HFFc6 (cell line): ENCODE measurements around the gene RASA1. TPM values are rescaled to one million over a fixed set of nuclear protein-coding genes. Genes with fewer than 3 reads are reported as not detected.

Source experiments
- DNase-seq: peaks from one replicate; pipeline ENCODE4 v3.0.0-alpha.2; 2018
- H3K27ac Mint-ChIP-seq: 2 replicates; pipeline ENCODE4 v1.8.0; 2020; ENCODE audit warnings: mild to moderate bottlenecking, mixed read lengths
- H3K27me3 Mint-ChIP-seq: 2 replicates; pipeline ENCODE4 v1.8.0; 2021; ENCODE audit warnings: mild to moderate bottlenecking, moderate library complexity, mixed read lengths; ENCODE audit not compliant: insufficient read depth
- H3K36me3 Mint-ChIP-seq: 2 replicates; pipeline ENCODE4 v1.8.0; 2021; ENCODE audit warnings: low read depth, mixed read lengths
- H3K4me1 Mint-ChIP-seq: 2 replicates; pipeline ENCODE4 v1.8.0; 2020; ENCODE audit warnings: low read depth, mixed read lengths
- H3K4me3 Mint-ChIP-seq: 2 replicates; pipeline ENCODE4 v1.8.0; 2020; ENCODE audit warnings: mild to moderate bottlenecking, moderate library complexity, mixed read lengths
- H3K9me3 Mint-ChIP-seq: 2 replicates; pipeline ENCODE4 v1.8.0; 2020; ENCODE audit warnings: mild to moderate bottlenecking, mixed read lengths
- total RNA-seq, 6 experiments: library from RNA; stranded (reverse); fragmentation: NEBNext Ultra II Directional; extraction: Animal tissue kit (Norgen Biotek cat#: 25700); gene quantifications; 2 replicates in 1 of 6; 3 replicates in 5 of 6; pipeline ENCODE4 v1.2.3, GENCODE V29; 2021
- TF ChIP-seq, protein P1 (sequence below): fragments of 200-600 bp; sonication (generic); IDR thresholded peaks from 2 replicates; pipeline ENCODE4 v1.5.0; 2021; ENCODE audit warnings: antibody characterized with exemption, mild to moderate bottlenecking

Gene RASA1
- total RNA-seq, 6 experiments from 2014 or later = 61.6 to 89.8 (median 64.9) TPM

GRCh38 chr5:87242242-87242641 lies 25.4 kb upstream of the RASA1 start:
- peak overlapping the region; percentile 66 for H3K27ac Mint-ChIP-seq
- DNase-seq = no peak
- H3K36me3 Mint-ChIP-seq = no peaks in the 10 kb centered on the region
- H3K4me1 Mint-ChIP-seq = peaks cover 30% of the 10 kb centered on the region
- no peak overlapping the region for H3K4me3 Mint-ChIP-seq
- no peaks in the 10 kb centered on the region for H3K9me3 Mint-ChIP-seq
- no peaks in the 10 kb centered on the region for H3K27me3 Mint-ChIP-seq
- TF ChIP-seq, protein P1, sequence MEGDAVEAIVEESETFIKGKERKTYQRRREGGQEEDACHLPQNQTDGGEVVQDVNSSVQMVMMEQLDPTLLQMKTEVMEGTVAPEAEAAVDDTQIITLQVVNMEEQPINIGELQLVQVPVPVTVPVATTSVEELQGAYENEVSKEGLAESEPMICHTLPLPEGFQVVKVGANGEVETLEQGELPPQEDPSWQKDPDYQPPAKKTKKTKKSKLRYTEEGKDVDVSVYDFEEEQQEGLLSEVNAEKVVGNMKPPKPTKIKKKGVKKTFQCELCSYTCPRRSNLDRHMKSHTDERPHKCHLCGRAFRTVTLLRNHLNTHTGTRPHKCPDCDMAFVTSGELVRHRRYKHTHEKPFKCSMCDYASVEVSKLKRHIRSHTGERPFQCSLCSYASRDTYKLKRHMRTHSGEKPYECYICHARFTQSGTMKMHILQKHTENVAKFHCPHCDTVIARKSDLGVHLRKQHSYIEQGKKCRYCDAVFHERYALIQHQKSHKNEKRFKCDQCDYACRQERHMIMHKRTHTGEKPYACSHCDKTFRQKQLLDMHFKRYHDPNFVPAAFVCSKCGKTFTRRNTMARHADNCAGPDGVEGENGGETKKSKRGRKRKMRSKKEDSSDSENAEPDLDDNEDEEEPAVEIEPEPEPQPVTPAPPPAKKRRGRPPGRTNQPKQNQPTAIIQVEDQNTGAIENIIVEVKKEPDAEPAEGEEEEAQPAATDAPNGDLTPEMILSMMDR = no peak

GRCh38 chr5:87243161-87243844 lies 24.4 kb upstream of the RASA1 start:
- DNase-seq = peak; percentile 75
- Mint-ChIP-seq H3K27me3 (no peaks in the 10 kb centered on the region), H3K27ac (peak overlapping the region; percentile 66), H3K9me3 (no peaks in the 10 kb centered on the region), H3K4me1 (peaks cover 30% of the 10 kb centered on the region), H3K36me3 (no peaks in the 10 kb centered on the region), H3K4me3 (no peak overlapping the region)
- TF ChIP-seq, protein P1 = no peak

DNA sequence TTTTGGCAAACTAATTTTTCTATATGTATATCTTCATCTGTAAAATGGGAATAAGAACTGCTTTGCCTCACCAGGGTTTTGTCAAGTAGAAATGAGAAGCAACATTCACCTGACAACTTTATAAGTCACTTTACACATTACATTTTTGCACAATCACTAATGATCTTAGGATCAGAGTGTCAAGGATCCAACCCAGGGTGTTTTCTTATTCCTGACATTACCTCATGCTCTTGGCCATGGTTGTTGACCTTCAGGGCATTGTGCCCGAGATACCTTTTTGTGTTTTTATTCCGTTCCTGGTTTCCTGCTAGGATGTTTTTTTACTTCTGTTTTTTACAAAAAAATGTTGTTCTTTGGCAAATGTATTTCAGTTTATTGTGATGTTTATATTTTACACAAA lies 22.2 kb upstream of the RASA1 start:
- no peaks in the 10 kb centered on the region for H3K27me3 Mint-ChIP-seq
- TF ChIP-seq, protein P1 = no peak
- H3K36me3 Mint-ChIP-seq = no peaks in the 10 kb centered on the region
- H3K4me3 Mint-ChIP-seq = no peak overlapping the region
- no peaks in the 10 kb centered on the region for H3K9me3 Mint-ChIP-seq
- peaks cover 30% of the 10 kb centered on the region for H3K4me1 Mint-ChIP-seq
- no peak overlapping the region for H3K27ac Mint-ChIP-seq
- no peak for DNase-seq

DNA sequence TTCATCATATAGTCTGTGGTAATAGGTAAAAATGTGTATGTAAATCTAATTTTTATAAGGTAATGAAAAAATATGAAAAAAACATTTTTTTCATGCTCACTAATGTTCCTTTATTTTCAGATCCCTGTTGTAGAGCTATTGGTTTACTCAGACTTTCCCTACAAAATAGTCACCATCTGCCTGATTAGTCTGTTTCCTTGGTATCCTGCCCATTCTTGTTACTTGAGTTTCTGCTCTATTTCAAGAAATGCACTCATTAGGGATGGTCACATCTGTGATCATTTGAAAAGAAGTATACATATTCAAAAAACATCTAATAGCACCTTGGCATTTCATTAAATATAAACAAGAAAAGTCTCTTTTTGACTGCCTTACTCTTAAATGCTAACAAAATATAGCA lies 21.6 kb upstream of the RASA1 start:
- no peak overlapping the region for H3K4me3 Mint-ChIP-seq
- no peak overlapping the region for H3K27ac Mint-ChIP-seq
- H3K9me3 Mint-ChIP-seq = no peaks in the 10 kb centered on the region
- H3K4me1 Mint-ChIP-seq = peaks cover 30% of the 10 kb centered on the region
- TF ChIP-seq, protein P1 = no peak
- DNase-seq = no peak
- H3K36me3 Mint-ChIP-seq = no peaks in the 10 kb centered on the region
- no peaks in the 10 kb centered on the region for H3K27me3 Mint-ChIP-seq

DNA sequence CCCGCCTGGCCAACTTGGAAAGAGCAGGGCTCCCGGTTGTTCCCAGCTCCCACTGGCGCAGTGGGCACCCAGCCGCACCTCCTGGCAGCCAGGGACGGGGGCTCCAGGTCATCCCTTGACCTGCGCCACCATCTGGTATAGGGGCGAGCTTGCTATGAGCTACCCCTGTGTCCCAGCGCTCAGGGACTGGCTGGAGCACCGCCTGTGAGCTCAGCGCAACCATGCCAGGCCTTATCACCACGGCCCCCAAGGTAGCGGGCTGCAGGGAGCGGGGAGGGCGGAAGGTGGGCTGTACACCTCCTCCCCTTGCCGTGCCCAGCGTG lies 15.4 kb upstream of the RASA1 start:
- TF ChIP-seq, protein P1 = no peak
- H3K9me3 Mint-ChIP-seq = 0 out of 2 replicates have a peak, but pooled peaks cover 4% of the 10 kb centered on the region
- H3K36me3 Mint-ChIP-seq = no peaks in the 10 kb centered on the region
- H3K27me3 Mint-ChIP-seq = no peaks in the 10 kb centered on the region
- no peak overlapping the region for H3K27ac Mint-ChIP-seq
- DNase-seq = no peak
- H3K4me3 Mint-ChIP-seq = no peak overlapping the region
- peaks cover 20% of the 10 kb centered on the region; the same call in 1 of the 2 replicates for H3K4me1 Mint-ChIP-seq
